WTC11 (cell line): ENCODE measurements around the gene GLG1. TPM values are rescaled to one million over a fixed set of nuclear protein-coding genes. Genes with fewer than 3 reads are reported as not detected.

Experiments
- ATAC-seq: fragments of 200-7000 bp; cut with Tn5 transposase; 2 replicates; pipeline ENCODE4 v1.10.0; 2021; ENCODE audit warnings: mild to moderate bottlenecking, moderate library complexity
- CTCF ChIA-PET: fragments of 300-600 bp; sonication (Branson Sonifier 250); formaldehyde crosslinking; loops from one replicate; lab custom pipeline; 2021; ENCODE audit warnings: antibody characterized with exemption; lab: Charles Lee
- POLR2A ChIA-PET: fragments of 350-600 bp; sonication (Branson Sonifier 250); formaldehyde crosslinking; loops from one replicate; lab custom pipeline; 2021; ENCODE audit warnings: antibody characterized with exemption; lab: Charles Lee
- DNase-seq: peaks from one replicate; pipeline ENCODE4 v3.0.0; 2021; ENCODE audit warnings: low spot score
- H3K27ac Mint-ChIP-seq: 2 replicates; pipeline ENCODE4 v1.8.0; 2021; ENCODE audit warnings: mixed read lengths
- H3K27me3 Mint-ChIP-seq: 2 replicates; pipeline ENCODE4 v1.8.0; 2021; ENCODE audit warnings: low read depth, mild to moderate bottlenecking, moderate library complexity, mixed read lengths
- H3K36me3 Mint-ChIP-seq: 2 replicates; pipeline ENCODE4 v1.8.0; 2021; ENCODE audit warnings: mixed read lengths
- H3K4me1 Mint-ChIP-seq: 2 replicates; pipeline ENCODE4 v1.8.0; 2022; ENCODE audit warnings: mixed read lengths
- H3K4me3 Mint-ChIP-seq: 2 replicates; pipeline ENCODE4 v1.8.0; 2021; ENCODE audit warnings: mild to moderate bottlenecking, moderate library complexity, mixed read lengths
- H3K9me3 Mint-ChIP-seq: 2 replicates; pipeline ENCODE4 v1.8.0; 2021; ENCODE audit warnings: mixed read lengths
- ATF3 ChIP-seq: sonication (generic); formaldehyde crosslinking; conservative IDR thresholded peaks from 2 replicates; pipeline ENCODE4 v1.8.1; 2022; ENCODE audit warnings: mild to moderate bottlenecking, missing genetic modification reagents
- E2F1 ChIP-seq: sonication (generic); formaldehyde crosslinking; IDR thresholded peaks from 2 replicates; pipeline ENCODE4 v1.8.0; 2022; ENCODE audit warnings: mild to moderate bottlenecking, missing genetic modification reagents
- GRHL2 ChIP-seq: fragments of 250-450 bp; sonication (Bioruptor Pico); IDR thresholded peaks from 2 replicates; pipeline ENCODE4 v1.8.0; 2022; ENCODE audit warnings: mild to moderate bottlenecking, moderate library complexity; ENCODE audit not compliant: insufficient replicate concordance, severe bottlenecking
- HMGXB4 ChIP-seq: sonication (generic); formaldehyde crosslinking; IDR thresholded peaks from 2 replicates; pipeline ENCODE4 v1.8.1; 2023; ENCODE audit warnings: mild to moderate bottlenecking, moderate library complexity, missing genetic modification reagents
- IRF2 ChIP-seq: sonication (generic); formaldehyde crosslinking; IDR thresholded peaks from 2 replicates; pipeline ENCODE4 v1.8.0; 2022; ENCODE audit warnings: low read depth, missing genetic modification reagents, borderline replicate concordance
- MYBL2 ChIP-seq: sonication (generic); formaldehyde crosslinking; IDR thresholded peaks from 2 replicates; pipeline ENCODE4 v1.8.1; 2023; ENCODE audit warnings: mild to moderate bottlenecking, moderate library complexity, missing genetic modification reagents
- NR1H2 ChIP-seq: sonication (generic); formaldehyde crosslinking; IDR thresholded peaks from 2 replicates; pipeline ENCODE4 v1.9.0; 2021; ENCODE audit warnings: mild to moderate bottlenecking, moderate library complexity, missing genetic modification reagents
- OVOL2 ChIP-seq: fragments of 250-450 bp; sonication (Bioruptor Pico); IDR thresholded peaks from 2 replicates; pipeline ENCODE4 v1.9.0; 2021; ENCODE audit warnings: mild to moderate bottlenecking, borderline replicate concordance
- RORB ChIP-seq: fragments of 250-450 bp; sonication (Bioruptor Pico); IDR thresholded peaks from 2 replicates; pipeline ENCODE4 v1.9.0; 2021; ENCODE audit warnings: mild to moderate bottlenecking
- TP53 ChIP-seq: sonication (generic); formaldehyde crosslinking; IDR thresholded peaks from 2 replicates; pipeline ENCODE4 v1.8.1; 2023; ENCODE audit warnings: mild to moderate bottlenecking, missing genetic modification reagents
- ZMAT4 ChIP-seq: fragments of 250-450 bp; sonication (Bioruptor Pico); IDR thresholded peaks from 2 replicates; pipeline ENCODE4 v1.9.0; 2021; ENCODE audit warnings: mild to moderate bottlenecking
- ZNF423 ChIP-seq: fragments of 250-450 bp; sonication (Bioruptor Pico); IDR thresholded peaks from 2 replicates; pipeline ENCODE4 v2.1.2; 2022; ENCODE audit warnings: mild to moderate bottlenecking, moderate library complexity
- ZNF512 ChIP-seq: sonication (generic); formaldehyde crosslinking; IDR thresholded peaks from 2 replicates; pipeline ENCODE4 v1.8.1; 2022; ENCODE audit warnings: missing genetic modification reagents, borderline replicate concordance
- ZNF671 ChIP-seq: fragments of 250-450 bp; sonication (Bioruptor Pico); IDR thresholded peaks from 2 replicates; pipeline ENCODE4 v1.8.0; 2021; ENCODE audit warnings: mild to moderate bottlenecking
- ZSCAN18 ChIP-seq: fragments of 250-450 bp; sonication (Bioruptor Pico); IDR thresholded peaks from 2 replicates; pipeline ENCODE4 v2.1.2; 2022; ENCODE audit warnings: mild to moderate bottlenecking, moderate library complexity
- total RNA-seq: library from RNA; stranded (reverse); gene quantifications from 3 replicates; pipeline ENCODE4 v1.2.3, GENCODE V29; 2021

Gene GLG1
- total RNA-seq, 1 experiment from 2014 or later: 156 TPM

- no peak overlapping the region for H3K4me3 Mint-ChIP-seq
- POLR2A ChIA-PET: no interaction called here
- no peak for DNase-seq
Measured at GRCh38 chr16:74465851-74466685, 140.8 kb downstream of the GLG1 start.

More at GRCh38 chr16:74465851-74466685, 140.8 kb downstream of the GLG1 start:
- ATAC-seq: no peak
- no peaks in the 10 kb centered on the region for H3K9me3 Mint-ChIP-seq
- no peak for TF ChIP-seq GRHL2 (CRISPR knock-in tag)
- TF ChIP-seq ZNF512: no peak
- no peak for TF ChIP-seq ZSCAN18 (CRISPR knock-in tag)
- TF ChIP-seq E2F1 (CRISPR knock-in tag): no peak
- TF ChIP-seq ZNF671: no peak
- no peak for TF ChIP-seq ZNF423 (CRISPR knock-in tag)
- TF ChIP-seq HMGXB4 (CRISPR knock-in tag): no peak
- no peak for TF ChIP-seq OVOL2 (CRISPR knock-in tag)
- no peak for TF ChIP-seq NR1H2
- TF ChIP-seq TP53 (CRISPR knock-in tag): no peak
- TF ChIP-seq MYBL2 (CRISPR knock-in tag): no peak
- no peak for TF ChIP-seq IRF2
- TF ChIP-seq ATF3: no peak
- no peak for TF ChIP-seq RORB (CRISPR knock-in tag)
- no peak for TF ChIP-seq ZMAT4 (CRISPR knock-in tag)
- peaks cover 83% of the 10 kb centered on the region for H3K36me3 Mint-ChIP-seq
- no peaks in the 10 kb centered on the region for H3K27me3 Mint-ChIP-seq
- CTCF ChIA-PET: no interaction called here
- H3K27ac Mint-ChIP-seq: no peak overlapping the region
- no peaks in the 10 kb centered on the region for H3K4me1 Mint-ChIP-seq
